GM12875 (cell line): ENCODE results near the gene MAST2.
"Not testable (repeated sequence)": the region's sequence is repeated elsewhere in the genome, so short reads cannot be mapped to it uniquely, and the experiment has no call there.

Experiments
- H3K4me3 ChIP-seq: one replicate; pipeline ENCODE4 v1.5.1; 2011; ENCODE audit warnings: low read depth, low read length, control low read depth
- TF ChIP-seq, protein P1 (sequence below): IDR thresholded peaks from 2 replicates; pipeline ENCODE4 v1.5.1; 2011; ENCODE audit warnings: low read depth, mild to moderate bottlenecking, control low read depth, inconsistent platforms, low read length, moderate library complexity, borderline replicate concordance; ENCODE audit not compliant: insufficient read depth

MAST2 gene

DNA sequence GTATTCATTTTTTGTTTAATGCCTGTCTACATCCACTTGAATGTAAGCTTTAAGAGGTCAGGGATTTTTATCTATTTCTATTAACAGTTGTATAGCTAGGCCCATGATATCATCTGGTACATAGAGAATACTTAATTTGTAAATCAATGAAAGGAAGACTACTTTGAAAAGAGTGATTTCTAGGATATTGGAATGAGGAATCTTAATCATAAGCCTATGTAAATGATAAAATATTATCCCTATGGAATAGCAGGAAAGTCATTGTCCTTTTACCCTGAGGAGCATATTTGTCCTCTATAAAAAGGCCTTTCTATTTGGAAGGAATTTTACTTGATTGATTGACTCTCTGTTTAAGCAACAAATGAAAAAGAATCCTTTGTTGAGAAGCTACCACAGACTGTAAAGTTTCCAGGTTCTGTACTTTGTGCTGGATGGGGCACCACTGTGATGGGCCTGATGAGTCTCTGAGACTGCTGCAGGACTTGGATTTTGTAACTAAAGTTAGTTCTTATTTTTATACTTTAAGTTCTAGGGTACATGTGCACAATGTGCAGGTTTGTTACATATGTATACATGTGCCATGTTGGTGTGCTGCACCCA lies 53.8 kb downstream of the MAST2 start:
- H3K4me3 ChIP-seq, result no peak overlapping the region
- TF ChIP-seq, protein P1, sequence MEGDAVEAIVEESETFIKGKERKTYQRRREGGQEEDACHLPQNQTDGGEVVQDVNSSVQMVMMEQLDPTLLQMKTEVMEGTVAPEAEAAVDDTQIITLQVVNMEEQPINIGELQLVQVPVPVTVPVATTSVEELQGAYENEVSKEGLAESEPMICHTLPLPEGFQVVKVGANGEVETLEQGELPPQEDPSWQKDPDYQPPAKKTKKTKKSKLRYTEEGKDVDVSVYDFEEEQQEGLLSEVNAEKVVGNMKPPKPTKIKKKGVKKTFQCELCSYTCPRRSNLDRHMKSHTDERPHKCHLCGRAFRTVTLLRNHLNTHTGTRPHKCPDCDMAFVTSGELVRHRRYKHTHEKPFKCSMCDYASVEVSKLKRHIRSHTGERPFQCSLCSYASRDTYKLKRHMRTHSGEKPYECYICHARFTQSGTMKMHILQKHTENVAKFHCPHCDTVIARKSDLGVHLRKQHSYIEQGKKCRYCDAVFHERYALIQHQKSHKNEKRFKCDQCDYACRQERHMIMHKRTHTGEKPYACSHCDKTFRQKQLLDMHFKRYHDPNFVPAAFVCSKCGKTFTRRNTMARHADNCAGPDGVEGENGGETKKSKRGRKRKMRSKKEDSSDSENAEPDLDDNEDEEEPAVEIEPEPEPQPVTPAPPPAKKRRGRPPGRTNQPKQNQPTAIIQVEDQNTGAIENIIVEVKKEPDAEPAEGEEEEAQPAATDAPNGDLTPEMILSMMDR, result no peak

DNA sequence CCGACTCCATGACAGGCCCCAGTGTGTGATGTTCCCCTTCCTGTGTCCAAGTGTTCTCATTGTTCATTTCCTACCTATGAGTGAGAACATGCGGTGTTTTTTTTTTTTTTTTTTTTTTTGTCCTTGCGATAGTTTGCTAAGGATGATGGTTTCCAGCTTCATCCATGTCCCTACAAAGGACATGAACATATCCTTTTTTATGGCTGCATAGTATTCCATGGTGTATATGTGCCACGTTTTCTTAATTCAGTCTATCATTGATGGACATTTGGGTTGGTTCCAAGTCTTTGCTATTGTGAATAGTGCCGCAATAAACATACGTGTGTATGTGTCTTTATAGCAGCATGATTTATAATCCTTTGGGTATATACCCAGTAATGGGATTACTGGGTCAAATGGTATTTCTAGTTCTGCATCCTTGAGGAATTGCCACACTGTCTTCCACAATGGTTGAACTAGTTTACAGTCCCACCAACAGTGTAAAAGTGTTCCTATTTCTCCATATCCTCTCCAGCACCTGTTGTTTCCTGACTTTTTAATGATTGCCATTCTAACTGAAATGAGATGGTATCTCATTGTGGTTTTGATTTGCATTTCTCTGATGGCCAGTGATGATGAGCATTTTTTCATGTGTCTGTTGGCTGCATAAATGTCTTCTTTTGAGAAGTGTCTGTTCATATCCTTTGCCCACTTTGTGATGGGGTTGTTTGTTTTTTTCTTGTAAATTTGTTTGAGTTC lies 54.5 kb downstream of the MAST2 start:
- H3K4me3 ChIP-seq, result not testable (repeated sequence)

DNA sequence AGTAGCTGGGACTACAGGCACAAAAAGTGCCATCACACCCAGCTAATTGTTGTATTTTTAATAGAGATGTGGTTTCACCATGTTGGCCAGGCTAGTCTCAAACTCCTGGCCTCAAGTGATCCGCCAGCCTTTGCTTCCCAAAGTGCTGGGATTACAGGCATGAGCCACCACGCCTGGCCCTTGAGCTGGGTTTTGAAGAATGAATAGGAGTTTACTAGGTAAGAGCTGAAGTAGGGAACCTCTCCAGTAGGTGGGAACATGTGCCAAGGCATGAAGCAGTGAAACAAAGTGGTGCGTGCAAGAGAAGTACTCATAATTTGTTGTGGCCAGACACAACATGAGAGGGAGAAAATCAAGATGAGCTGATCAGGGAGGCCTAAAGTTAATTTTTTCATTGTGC lies 55.8 kb downstream of the MAST2 start:
- no peak overlapping the region for H3K4me3 ChIP-seq
- TF ChIP-seq, protein P1, result no peak

DNA sequence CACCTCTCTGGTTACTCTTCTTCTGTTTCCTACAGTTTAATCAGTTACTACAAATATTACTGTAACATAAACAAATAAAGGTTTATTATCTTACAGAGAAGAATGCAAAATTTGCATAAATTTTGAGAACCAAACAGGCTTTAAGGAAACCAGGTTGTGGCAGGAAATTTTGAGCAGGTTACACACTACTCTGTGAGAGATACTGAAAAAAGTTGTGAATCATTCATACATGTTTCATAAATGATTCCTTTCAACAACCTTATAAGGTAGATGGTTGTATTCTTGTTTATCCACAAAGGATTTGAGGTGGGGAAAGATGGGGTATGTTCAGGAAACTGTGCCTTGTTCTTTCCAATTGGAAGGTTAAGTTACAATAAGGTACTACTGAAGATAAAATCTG lies 58.6 kb downstream of the MAST2 start:
- H3K4me3 ChIP-seq, result no peak overlapping the region
- TF ChIP-seq, protein P1, result no peak

DNA sequence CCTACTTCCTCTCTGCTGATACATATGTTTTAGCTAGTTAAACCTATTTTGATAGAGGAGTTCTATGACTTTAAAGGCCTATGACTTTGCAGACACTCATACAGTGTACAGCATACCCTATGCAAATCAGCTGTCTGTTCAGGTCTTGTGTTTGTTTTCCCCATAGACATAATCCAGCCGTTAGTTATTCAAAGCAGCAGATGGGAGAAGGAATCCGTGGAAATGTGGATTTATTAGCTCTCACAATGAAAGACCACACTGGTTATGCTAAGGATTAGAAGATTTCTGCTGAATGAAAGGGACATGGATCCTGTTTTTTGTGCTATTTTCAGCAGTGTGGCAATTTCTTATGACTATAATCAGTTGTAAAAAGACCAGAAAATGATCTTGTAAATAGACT lies 59.8 kb downstream of the MAST2 start:
- TF ChIP-seq, protein P1, result no peak
- no peak overlapping the region for H3K4me3 ChIP-seq

DNA sequence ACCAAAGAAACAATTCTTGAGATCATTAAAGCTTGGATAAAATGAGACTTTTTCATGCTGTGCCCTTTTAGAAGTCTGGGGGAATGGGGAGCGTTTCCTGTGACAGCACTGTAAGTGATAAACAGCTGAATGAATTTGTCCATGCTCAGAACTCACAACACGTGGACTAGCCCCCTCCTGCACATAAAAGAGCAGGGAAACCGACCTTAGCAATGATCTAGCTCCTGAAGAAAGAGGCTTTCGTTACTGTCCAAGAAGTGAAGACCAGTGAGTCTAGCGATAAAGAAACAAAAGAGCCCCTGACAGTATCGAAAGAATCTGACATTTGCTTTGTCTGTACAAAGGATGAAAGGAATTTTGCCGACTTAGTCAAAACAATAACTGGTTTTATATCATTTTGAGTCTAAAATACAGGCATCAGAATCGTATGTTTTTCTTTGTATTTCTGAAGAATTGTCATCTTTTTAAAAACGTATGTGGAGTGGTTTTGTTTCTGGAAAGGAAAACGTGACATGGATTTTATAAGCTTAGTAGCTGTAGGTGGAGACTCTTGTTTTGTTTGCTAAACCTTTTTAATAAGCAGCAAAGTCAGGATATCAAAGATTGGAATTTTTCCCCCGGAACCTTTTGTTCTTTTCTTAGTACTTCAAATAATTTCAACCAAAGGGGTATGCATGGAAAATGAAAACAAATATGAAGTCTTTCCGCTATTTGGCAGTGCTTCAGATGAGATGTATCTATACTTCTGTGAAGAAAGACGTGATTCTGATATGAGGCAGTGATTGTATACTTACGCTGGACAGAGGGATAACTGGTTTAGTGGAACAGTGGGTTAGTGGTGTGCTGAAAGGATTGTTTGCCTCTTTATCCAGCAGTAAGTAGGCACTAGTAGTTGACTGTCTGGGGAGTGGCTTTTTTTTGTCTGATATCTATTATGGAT lies 61.0 kb downstream of the MAST2 start:
- TF ChIP-seq, protein P1, result no peak
- H3K4me3 ChIP-seq, result no peak overlapping the region

DNA sequence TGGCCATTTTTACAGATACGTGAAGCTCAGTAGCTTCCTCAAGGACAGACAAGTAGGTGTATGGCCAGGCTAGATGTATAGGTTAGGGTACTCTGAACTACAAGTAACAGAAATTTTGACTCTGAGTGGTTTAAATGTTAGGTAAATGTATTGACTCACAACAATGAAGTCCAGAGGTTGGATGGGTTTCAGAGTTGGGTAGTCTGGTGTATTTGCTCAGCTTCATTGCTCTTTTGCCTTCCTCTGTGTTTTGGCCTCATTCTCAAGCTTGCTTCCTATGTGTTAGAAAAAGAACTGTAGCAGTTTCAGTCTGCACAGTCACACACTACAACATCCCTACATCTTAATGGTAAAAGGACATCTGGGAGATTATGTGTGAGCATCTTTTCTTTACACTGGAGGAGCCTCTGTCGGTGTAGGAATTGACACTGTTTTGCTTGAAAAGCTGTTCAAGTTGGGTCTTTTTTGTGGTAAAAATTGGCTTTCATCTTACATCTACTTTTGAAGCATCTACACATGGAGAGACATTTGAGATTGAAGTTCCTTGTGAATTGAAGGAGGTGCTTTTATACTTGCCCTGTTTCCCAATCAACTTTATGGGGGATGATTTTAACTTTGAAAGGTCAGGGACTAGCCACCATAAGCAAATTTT lies 64.4 kb downstream of the MAST2 start:
- TF ChIP-seq, protein P1, result no peak
- no peak overlapping the region for H3K4me3 ChIP-seq
